Endothelial cell (in vitro differentiated cells): ENCODE measurements around the gene RAB6A. TPM values are rescaled to one million over a fixed set of nuclear protein-coding genes. Genes with fewer than 3 reads are reported as not detected.

ENCODE experiments used
- DNase-seq: peaks from one replicate; pipeline ENCODE4 v3.0.0; 2021; ENCODE audit warnings: low spot score
- H3K27ac Mint-ChIP-seq: one replicate; pipeline ENCODE4 v1.8.0; 2021; ENCODE audit warnings: mixed read lengths, inconsistent platforms; ENCODE audit not compliant: unreplicated experiment
- H3K27me3 Mint-ChIP-seq: one replicate; pipeline ENCODE4 v1.8.0; 2021; ENCODE audit warnings: mild to moderate bottlenecking, moderate library complexity, mixed read lengths, inconsistent platforms; ENCODE audit not compliant: unreplicated experiment
- H3K36me3 Mint-ChIP-seq: one replicate; pipeline ENCODE4 v1.8.0; 2021; ENCODE audit warnings: mild to moderate bottlenecking, low read depth, mixed read lengths, inconsistent platforms; ENCODE audit not compliant: unreplicated experiment
- H3K4me1 Mint-ChIP-seq: one replicate; pipeline ENCODE4 v1.8.0; 2021; ENCODE audit warnings: mild to moderate bottlenecking, mixed read lengths, inconsistent platforms; ENCODE audit not compliant: unreplicated experiment
- H3K4me3 Mint-ChIP-seq: one replicate; pipeline ENCODE4 v1.8.0; 2021; ENCODE audit warnings: mild to moderate bottlenecking, mixed read lengths, inconsistent platforms; ENCODE audit not compliant: unreplicated experiment
- H3K9me3 Mint-ChIP-seq: one replicate; pipeline ENCODE4 v1.8.0; 2021; ENCODE audit warnings: mixed read lengths, inconsistent platforms; ENCODE audit not compliant: unreplicated experiment
- total RNA-seq: library from RNA; stranded (reverse); fragmentation: NEBNext Ultra II Directional; extraction: Animal tissue kit (Norgen Biotek cat#: 25700); gene quantifications from one replicate; pipeline ENCODE4 v1.2.1, GENCODE V29; 2021; ENCODE audit not compliant: unreplicated experiment
- TF ChIP-seq, protein P1 (sequence below): fragments of 200-600 bp; sonication (generic); IDR thresholded peaks from one replicate; pipeline ENCODE4 v1.5.0; 2021; ENCODE audit warnings: antibody characterized with exemption; ENCODE audit not compliant: unreplicated experiment

RAB6A gene
- total RNA-seq, 1 donor from 2014 or later: 125 TPM

GRCh38 chr11:73655686-73656085 is 105.2 kb downstream of the RAB6A start:
- TF ChIP-seq, protein P1, sequence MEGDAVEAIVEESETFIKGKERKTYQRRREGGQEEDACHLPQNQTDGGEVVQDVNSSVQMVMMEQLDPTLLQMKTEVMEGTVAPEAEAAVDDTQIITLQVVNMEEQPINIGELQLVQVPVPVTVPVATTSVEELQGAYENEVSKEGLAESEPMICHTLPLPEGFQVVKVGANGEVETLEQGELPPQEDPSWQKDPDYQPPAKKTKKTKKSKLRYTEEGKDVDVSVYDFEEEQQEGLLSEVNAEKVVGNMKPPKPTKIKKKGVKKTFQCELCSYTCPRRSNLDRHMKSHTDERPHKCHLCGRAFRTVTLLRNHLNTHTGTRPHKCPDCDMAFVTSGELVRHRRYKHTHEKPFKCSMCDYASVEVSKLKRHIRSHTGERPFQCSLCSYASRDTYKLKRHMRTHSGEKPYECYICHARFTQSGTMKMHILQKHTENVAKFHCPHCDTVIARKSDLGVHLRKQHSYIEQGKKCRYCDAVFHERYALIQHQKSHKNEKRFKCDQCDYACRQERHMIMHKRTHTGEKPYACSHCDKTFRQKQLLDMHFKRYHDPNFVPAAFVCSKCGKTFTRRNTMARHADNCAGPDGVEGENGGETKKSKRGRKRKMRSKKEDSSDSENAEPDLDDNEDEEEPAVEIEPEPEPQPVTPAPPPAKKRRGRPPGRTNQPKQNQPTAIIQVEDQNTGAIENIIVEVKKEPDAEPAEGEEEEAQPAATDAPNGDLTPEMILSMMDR: no peak
- Mint-ChIP-seq H3K4me3 (no peak overlapping the region), H3K4me1 (peaks cover 16% of the 10 kb centered on the region), H3K27ac (peak overlapping the region; percentile 64), H3K9me3 (no peaks in the 10 kb centered on the region), H3K36me3 (peaks cover 8% of the 10 kb centered on the region), H3K27me3 (peaks cover 13% of the 10 kb centered on the region)
- DNase-seq: no peak

- Mint-ChIP-seq H3K36me3 (peaks cover 8% of the 10 kb centered on the region), H3K4me1 (peaks cover 11% of the 10 kb centered on the region), H3K9me3 (no peaks in the 10 kb centered on the region), H3K27me3 (peaks cover 13% of the 10 kb centered on the region), H3K27ac (no peak overlapping the region), H3K4me3 (no peak overlapping the region)
- TF ChIP-seq, protein P1: no peak
- DNase-seq: no peak
Measured at GRCh38 chr11:73654482-73655021, 106.3 kb downstream of the RAB6A start.

DNA sequence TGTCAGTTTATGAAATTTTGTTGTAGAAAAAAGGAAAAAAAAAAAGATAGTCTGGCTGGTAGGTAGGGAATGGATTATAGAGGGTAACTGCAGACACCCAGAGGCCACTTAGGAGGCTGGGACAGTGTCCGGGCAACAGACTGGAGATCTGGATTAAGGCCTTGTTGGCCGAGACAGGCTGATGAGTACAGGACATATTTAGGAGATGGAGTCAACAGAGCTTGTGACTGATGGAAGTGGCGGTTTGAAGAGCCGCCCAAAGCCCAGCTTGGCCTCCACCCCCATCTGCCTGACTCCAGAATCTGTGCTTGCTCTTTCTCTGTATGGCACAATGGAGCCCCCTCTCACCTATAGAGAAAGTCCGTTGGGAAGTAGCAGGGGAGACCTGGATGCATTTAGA is 106.9 kb downstream of the RAB6A start:
- Mint-ChIP-seq H3K9me3 (peaks cover 3% of the 10 kb centered on the region), H3K36me3 (peaks cover 8% of the 10 kb centered on the region), H3K27me3 (peaks cover 15% of the 10 kb centered on the region), H3K4me1 (peaks cover 15% of the 10 kb centered on the region), H3K4me3 (no peak overlapping the region), H3K27ac (no peak overlapping the region)
- TF ChIP-seq, protein P1: no peak
- DNase-seq: no peak

GRCh38 chr11:73652856-73653559 is 107.9 kb downstream of the RAB6A start:
- H3K36me3 Mint-ChIP-seq: peaks cover 8% of the 10 kb centered on the region
- no peak for DNase-seq
- TF ChIP-seq, protein P1: no peak
- H3K4me1 Mint-ChIP-seq: peaks cover 16% of the 10 kb centered on the region
- H3K4me3 Mint-ChIP-seq: no peak overlapping the region
- peak overlapping the region; percentile 72 for H3K27ac Mint-ChIP-seq
- H3K27me3 Mint-ChIP-seq: peaks cover 16% of the 10 kb centered on the region
- peaks cover 3% of the 10 kb centered on the region for H3K9me3 Mint-ChIP-seq

DNA sequence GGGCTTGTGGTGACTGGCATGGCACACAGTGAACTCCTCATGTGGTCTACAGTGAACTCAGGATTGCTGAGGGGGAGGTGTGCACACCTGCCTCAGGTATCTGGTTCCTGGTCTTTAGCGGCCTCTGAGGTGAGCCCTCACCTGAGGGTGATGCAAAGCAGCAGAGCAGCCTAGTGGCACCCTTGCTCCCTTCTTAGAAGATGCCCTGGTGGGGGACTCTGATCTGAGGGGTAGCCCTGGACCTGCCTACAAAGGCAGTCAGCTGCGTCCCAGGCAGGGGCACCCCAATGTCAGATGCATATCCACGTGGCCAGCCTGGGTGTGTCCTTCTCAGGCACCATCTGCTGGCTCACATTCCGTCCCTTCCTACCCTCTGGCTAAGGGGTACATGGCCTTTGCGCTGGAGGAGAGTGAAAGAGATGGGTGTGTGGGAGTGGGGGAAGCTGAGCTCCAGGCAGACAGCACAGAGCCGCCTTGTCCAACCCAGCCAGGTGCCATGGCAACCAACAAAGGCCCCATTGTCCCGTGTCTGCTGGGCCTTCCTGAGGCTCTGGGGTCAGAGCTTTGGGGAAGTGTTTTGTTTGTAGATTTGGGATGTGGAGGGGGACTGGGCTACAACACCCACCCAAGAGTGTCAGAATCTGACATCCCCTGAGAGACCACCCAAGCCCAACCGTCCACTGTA is 108.7 kb downstream of the RAB6A start:
- H3K36me3 Mint-ChIP-seq: peaks cover 8% of the 10 kb centered on the region
- peaks cover 3% of the 10 kb centered on the region for H3K9me3 Mint-ChIP-seq
- peak; percentile 42 for DNase-seq
- H3K4me3 Mint-ChIP-seq: no peak overlapping the region
- peaks cover 16% of the 10 kb centered on the region for H3K27me3 Mint-ChIP-seq
- peaks cover 17% of the 10 kb centered on the region for H3K4me1 Mint-ChIP-seq
- TF ChIP-seq, protein P1: no peak
- H3K27ac Mint-ChIP-seq: peak overlapping the region; percentile 72
